SK-N-MC (cell line): ENCODE measurements around the gene SNRK.

Experiments
- EZH2 ChIP-seq: fragments of 200-600 bp; sonication (generic); IDR thresholded peaks from one replicate; pipeline ENCODE4 v1.6.1; 2017; ENCODE audit warnings: antibody characterized with exemption
- FOXP2 ChIP-seq: optimal IDR thresholded peaks from 2 replicates; pipeline ENCODE3; 2011; ENCODE audit warnings: mild to moderate bottlenecking, moderate library complexity; ENCODE audit not compliant: insufficient read depth; ENCODE audit errors: extremely low read length, control extremely low read depth
- POLR2AphosphoS5 ChIP-seq: IDR thresholded peaks from 2 replicates; pipeline ENCODE4 v1.6.1; 2012; ENCODE audit warnings: mild to moderate bottlenecking, low read depth, low read length, borderline replicate concordance

GRCh38 chr3:43348852-43349574 lies 62.7 kb downstream of the SNRK start:
- TF ChIP-seq POLR2AphosphoS5 (no peak), EZH2 (no peak), FOXP2 (no peak)
